ENCODE measurements around the gene LSM5.
A peak's percentile ranks its signal among the peaks of the same experiment; 100 is the strongest.

The LSM5 gene

DNA sequence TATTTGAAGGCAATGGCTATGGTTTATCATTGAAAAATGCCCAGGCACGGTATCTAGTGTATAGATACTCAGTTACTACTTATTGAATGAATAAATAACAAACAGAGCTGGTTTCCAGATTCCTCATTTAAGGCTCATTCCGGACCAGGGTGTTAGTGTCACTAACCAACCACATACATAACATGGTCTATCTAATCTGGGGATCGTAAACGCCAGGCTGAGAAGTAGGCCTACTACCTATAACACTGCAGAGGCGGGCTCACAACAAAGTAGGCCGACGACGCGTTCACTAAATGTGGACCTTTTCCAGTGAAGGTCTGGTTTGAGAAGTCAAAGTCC lies 423 bp downstream of the LSM5 start:
- H3K9ac ChIP-seq (ENCODE audit: low read length), result peak overlapping the region; percentile 90
- peak overlapping the region; percentile 94 for H3K4me2 ChIP-seq (ENCODE audit: low read length)
- no peaks in the 10 kb centered on the region for H3K9me2 ChIP-seq (ENCODE audit: low read depth, low read length)
- H3K27me3 ChIP-seq (ENCODE audit: insufficient read depth, low read length), result no peaks in the 10 kb centered on the region
- no peaks in the 10 kb centered on the region for H4K20me1 ChIP-seq (ENCODE audit: insufficient read depth, low read length)
- peaks cover 23% of the 10 kb centered on the region for H3K4me1 ChIP-seq (ENCODE audit: insufficient read depth, low read length, severe bottlenecking)
- H3K4me3 ChIP-seq (ENCODE audit: low read depth, low read length, poor library complexity, severe bottlenecking), result peak overlapping the region; percentile 85
- H3K79me2 ChIP-seq (ENCODE audit: insufficient read depth, low read length), result peaks cover 15% of the 10 kb centered on the region
- H3F3A ChIP-seq (ENCODE audit: insufficient read depth, low read length), result peaks cover 8% of the 10 kb centered on the region; the same call in 1 of the 2 replicates
- TF ChIP-seq, protein P1, sequence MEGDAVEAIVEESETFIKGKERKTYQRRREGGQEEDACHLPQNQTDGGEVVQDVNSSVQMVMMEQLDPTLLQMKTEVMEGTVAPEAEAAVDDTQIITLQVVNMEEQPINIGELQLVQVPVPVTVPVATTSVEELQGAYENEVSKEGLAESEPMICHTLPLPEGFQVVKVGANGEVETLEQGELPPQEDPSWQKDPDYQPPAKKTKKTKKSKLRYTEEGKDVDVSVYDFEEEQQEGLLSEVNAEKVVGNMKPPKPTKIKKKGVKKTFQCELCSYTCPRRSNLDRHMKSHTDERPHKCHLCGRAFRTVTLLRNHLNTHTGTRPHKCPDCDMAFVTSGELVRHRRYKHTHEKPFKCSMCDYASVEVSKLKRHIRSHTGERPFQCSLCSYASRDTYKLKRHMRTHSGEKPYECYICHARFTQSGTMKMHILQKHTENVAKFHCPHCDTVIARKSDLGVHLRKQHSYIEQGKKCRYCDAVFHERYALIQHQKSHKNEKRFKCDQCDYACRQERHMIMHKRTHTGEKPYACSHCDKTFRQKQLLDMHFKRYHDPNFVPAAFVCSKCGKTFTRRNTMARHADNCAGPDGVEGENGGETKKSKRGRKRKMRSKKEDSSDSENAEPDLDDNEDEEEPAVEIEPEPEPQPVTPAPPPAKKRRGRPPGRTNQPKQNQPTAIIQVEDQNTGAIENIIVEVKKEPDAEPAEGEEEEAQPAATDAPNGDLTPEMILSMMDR (IDR thresholded peaks at IDR 0.05; ENCODE audit: low read length), result no peak
- H2AFZ ChIP-seq (ENCODE audit: low read length), result peak overlapping the region; percentile 32; the same call in 1 of the 2 replicates
- H3K27ac ChIP-seq (ENCODE audit: low read depth, low read length, poor library complexity, severe bottlenecking), result peak overlapping the region; percentile 75
- H3K9me3 ChIP-seq (ENCODE audit: low read length), result no peaks in the 10 kb centered on the region
- H3K36me3 ChIP-seq (ENCODE audit: insufficient read depth, low read length), result peaks cover 31% of the 10 kb centered on the region

DNA sequence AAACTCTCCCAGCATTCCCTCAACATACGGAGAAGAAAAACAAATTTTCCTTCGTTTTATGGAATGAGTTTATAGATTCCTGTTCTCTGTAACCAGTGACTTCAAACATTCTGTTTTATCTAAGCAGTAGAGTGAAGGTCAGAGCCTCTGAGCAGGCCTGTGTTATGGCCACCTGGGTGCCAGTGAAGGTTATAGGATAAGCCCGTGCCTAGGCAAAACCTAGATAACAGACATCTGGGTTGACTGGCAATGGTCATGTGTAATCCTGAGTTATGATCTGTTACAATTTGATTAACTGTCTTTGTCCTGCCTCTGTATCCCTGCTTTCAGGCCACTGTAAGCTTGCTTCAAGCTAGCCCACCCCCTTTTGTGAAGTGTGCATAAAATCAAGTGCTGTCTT lies 8.3 kb downstream of the LSM5 start:
- Histone ChIP-seq H3K9ac (ENCODE audit: low read length) (no peak overlapping the region), H3K4me1 (ENCODE audit: insufficient read depth, low read length, severe bottlenecking) (no peaks in the 10 kb centered on the region), H4K20me1 (ENCODE audit: insufficient read depth, low read length) (no peaks in the 10 kb centered on the region), H3F3A (ENCODE audit: insufficient read depth, low read length) (no peaks in the 10 kb centered on the region), H3K79me2 (ENCODE audit: insufficient read depth, low read length) (no peaks in the 10 kb centered on the region), H3K4me3 (ENCODE audit: low read depth, low read length, poor library complexity, severe bottlenecking) (no peak overlapping the region), H3K4me2 (ENCODE audit: low read length) (no peak overlapping the region), H3K9me3 (ENCODE audit: low read length) (no peaks in the 10 kb centered on the region), H3K27me3 (ENCODE audit: insufficient read depth, low read length) (no peaks in the 10 kb centered on the region), H3K9me2 (ENCODE audit: low read depth, low read length) (no peaks in the 10 kb centered on the region), H2AFZ (ENCODE audit: low read length) (no peak overlapping the region), H3K27ac (ENCODE audit: low read depth, low read length, poor library complexity, severe bottlenecking) (no peak overlapping the region), H3K36me3 (ENCODE audit: insufficient read depth, low read length) (peaks cover 11% of the 10 kb centered on the region)
- TF ChIP-seq, protein P1 (IDR thresholded peaks at IDR 0.05; ENCODE audit: low read length), result no peak
- no peak for TF ChIP-seq EZH2 (IDR thresholded peaks at IDR 0.05; ENCODE audit: borderline replicate concordance, low read length)

DNA sequence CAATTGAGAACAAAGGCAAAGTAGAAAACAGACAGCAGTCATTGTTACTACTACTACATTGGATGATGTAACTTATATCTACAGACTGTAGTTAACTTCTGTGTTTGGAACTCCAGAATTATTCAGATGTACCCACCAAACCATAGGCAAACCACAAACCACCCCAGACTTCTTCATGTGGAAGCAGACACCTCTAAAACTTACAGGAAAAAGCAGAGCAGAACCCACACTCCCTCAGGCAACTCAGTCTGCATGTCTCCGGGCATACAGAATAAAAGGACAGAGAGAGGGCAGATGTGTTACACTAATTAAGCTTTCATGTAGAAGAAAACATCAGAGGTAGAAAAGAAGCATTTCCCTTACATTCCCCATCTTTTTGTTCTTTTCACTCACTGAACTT lies 9.0 kb downstream of the LSM5 start:
- Histone ChIP-seq H3K9ac (ENCODE audit: low read length) (no peak overlapping the region), H3K27ac (ENCODE audit: low read depth, low read length, poor library complexity, severe bottlenecking) (no peak overlapping the region), H3K36me3 (ENCODE audit: insufficient read depth, low read length) (peaks cover 4% of the 10 kb centered on the region; the same call in 1 of the 2 replicates), H3F3A (ENCODE audit: insufficient read depth, low read length) (no peaks in the 10 kb centered on the region), H3K4me3 (ENCODE audit: low read depth, low read length, poor library complexity, severe bottlenecking) (no peak overlapping the region), H4K20me1 (ENCODE audit: insufficient read depth, low read length) (no peaks in the 10 kb centered on the region), H2AFZ (ENCODE audit: low read length) (no peak overlapping the region), H3K79me2 (ENCODE audit: insufficient read depth, low read length) (no peaks in the 10 kb centered on the region), H3K4me1 (ENCODE audit: insufficient read depth, low read length, severe bottlenecking) (no peaks in the 10 kb centered on the region), H3K9me3 (ENCODE audit: low read length) (no peaks in the 10 kb centered on the region), H3K27me3 (ENCODE audit: insufficient read depth, low read length) (no peaks in the 10 kb centered on the region), H3K4me2 (ENCODE audit: low read length) (no peak overlapping the region), H3K9me2 (ENCODE audit: low read depth, low read length) (no peaks in the 10 kb centered on the region)
- TF ChIP-seq, protein P1 (IDR thresholded peaks at IDR 0.05; ENCODE audit: low read length), result no peak
- TF ChIP-seq EZH2 (IDR thresholded peaks at IDR 0.05; ENCODE audit: borderline replicate concordance, low read length), result no peak

All from OCI-LY1 (cell line).